Measurements from ENCODE around the gene ENPP1. TPM values are rescaled to one million over a fixed set of nuclear protein-coding genes. Genes with fewer than 3 reads are reported as not detected.

ENPP1 gene
- polyA plus RNA-seq, 3 donors = not detected

- H3K36me3 Mint-ChIP-seq = no peaks in the 10 kb centered on the region
- H3K4me3 Mint-ChIP-seq = no peak overlapping the region
- Histone ChIP-seq H3K4me1 (ENCODE audit: control insufficient read depth in 1 of 2, insufficient read depth in 2 of 2, low read length in 2 of 2) (no peaks in the 10 kb centered on the region), H4K20me1 (ENCODE audit: insufficient read depth, low read length) (no peaks in the 10 kb centered on the region), H3K9me3 (replicated peaks in 1 of 2; ENCODE audit: control insufficient read depth in 1 of 2, insufficient read depth in 1 of 2, low read length in 2 of 2) (peaks cover 0 to 6% of the 10 kb centered on the region in 2 donors), H3K27ac (ENCODE audit: low read depth in 1 of 2, low read length in 2 of 2) (no peak overlapping the region), H3K36me3 (replicated peaks in 1 of 2; ENCODE audit: control insufficient read depth in 1 of 2, insufficient read depth in 2 of 2, low read length in 2 of 2) (no peaks in the 10 kb centered on the region), H3K27me3 (ENCODE audit: control insufficient read depth in 2 of 2, insufficient read depth in 2 of 2, low read length in 2 of 2) (no peaks in the 10 kb centered on the region), H3K4me2 (replicated peaks; ENCODE audit: extremely low read depth, low read length, poor library complexity, severe bottlenecking) (no peak overlapping the region), H3K4me3 (replicated peaks in 1 of 3; ENCODE audit: low read depth in 2 of 3, low read length in 3 of 3) (no peak overlapping the region), H3K79me2 (ENCODE audit: insufficient read depth, low read length) (no peaks in the 10 kb centered on the region), H2AFZ (ENCODE audit: insufficient read depth, low read depth, low read length, poor library complexity, severe bottlenecking) (no peak overlapping the region), H3K9ac (ENCODE audit: insufficient read depth, low read length, poor library complexity, severe bottlenecking) (no peak overlapping the region)
- no peaks in the 10 kb centered on the region for H3K4me1 Mint-ChIP-seq
- DNase-seq = no peak
- WGBS (ENCODE audit: insufficient coverage) = 91% methylated on average over 11 of the region's 11 CpGs
- H3K27me3 Mint-ChIP-seq (ENCODE audit: low read depth in 3 of 3) = peaks cover 0 to 8% (median 2%) of the 10 kb centered on the region in 3 donors
- intact Hi-C loops (cut with micrococcal nuclease) = no loop called here
- no peak for TF ChIP-seq CTCF (IDR thresholded peaks at IDR 0.05)
- peaks cover 0 to 15% (median 3%) of the 10 kb centered on the region in 7 donors for H3K9me3 Mint-ChIP-seq
- H3K27ac Mint-ChIP-seq = no peak overlapping the region
These were observed 27.2 kb upstream of the ENPP1 start for GRCh38 chr6:131780600-131780999.

- 78% methylated on average over 2 of the region's 3 CpGs for WGBS (ENCODE audit: insufficient coverage)
- Histone ChIP-seq H3K4me1 (ENCODE audit: control insufficient read depth in 1 of 2, insufficient read depth in 2 of 2, low read length in 2 of 2) (no peaks in the 10 kb centered on the region), H3K79me2 (ENCODE audit: insufficient read depth, low read length) (no peaks in the 10 kb centered on the region), H3K4me2 (replicated peaks; ENCODE audit: extremely low read depth, low read length, poor library complexity, severe bottlenecking) (no peak overlapping the region), H2AFZ (ENCODE audit: insufficient read depth, low read depth, low read length, poor library complexity, severe bottlenecking) (no peak overlapping the region), H3K27ac (ENCODE audit: low read depth in 1 of 2, low read length in 2 of 2) (no peak overlapping the region), H3K9ac (ENCODE audit: insufficient read depth, low read length, poor library complexity, severe bottlenecking) (no peak overlapping the region), H3K9me3 (replicated peaks in 1 of 2; ENCODE audit: control insufficient read depth in 1 of 2, insufficient read depth in 1 of 2, low read length in 2 of 2) (peaks cover 0 to 6% of the 10 kb centered on the region in 2 donors), H3K36me3 (replicated peaks in 1 of 2; ENCODE audit: control insufficient read depth in 1 of 2, insufficient read depth in 2 of 2, low read length in 2 of 2) (no peaks in the 10 kb centered on the region), H4K20me1 (ENCODE audit: insufficient read depth, low read length) (no peaks in the 10 kb centered on the region), H3K27me3 (ENCODE audit: control insufficient read depth in 2 of 2, insufficient read depth in 2 of 2, low read length in 2 of 2) (no peaks in the 10 kb centered on the region), H3K4me3 (replicated peaks in 1 of 3; ENCODE audit: low read depth in 2 of 3, low read length in 3 of 3) (no peak overlapping the region)
- H3K4me3 Mint-ChIP-seq = no peak overlapping the region
- H3K4me1 Mint-ChIP-seq = no peaks in the 10 kb centered on the region
- peaks cover 2 to 6% (median 3%) of the 10 kb centered on the region in 3 donors for H3K27me3 Mint-ChIP-seq (ENCODE audit: low read depth in 3 of 3)
- intact Hi-C loops (cut with micrococcal nuclease) = no loop called here
- no peak for TF ChIP-seq CTCF (IDR thresholded peaks at IDR 0.05)
- H3K9me3 Mint-ChIP-seq = peaks cover 0 to 15% (median 6%) of the 10 kb centered on the region in 7 donors
- no peak for DNase-seq
- H3K27ac Mint-ChIP-seq = no peak overlapping the region
- no peaks in the 10 kb centered on the region for H3K36me3 Mint-ChIP-seq
These were observed 26.1 kb upstream of the ENPP1 start for GRCh38 chr6:131781687-131782086.
